Endothelial cell of umbilical vein (primary cell): ENCODE results near the gene VEGFA. TPM values are rescaled to one million over a fixed set of nuclear protein-coding genes. Genes with fewer than 3 reads are reported as not detected.

Source experiments
- BruUV-seq: library from RNA; stranded (reverse); fragments of 400-500 nt; replicated peaks from 2 replicates; lab custom pipeline; 2021; lab: Mats Ljungman, UMichigan
- CTCF ChIA-PET: fragments of 300-600, 350-600 bp; sonication (Branson Sonifier 250); formaldehyde crosslinking; loops from one replicate; lab custom pipeline; 2021; ENCODE audit warnings: antibody characterized with exemption, inconsistent platforms; lab: Charles Lee
- POLR2A ChIA-PET: fragments of 300-600, 350-600 bp; sonication (Branson Sonifier 250); formaldehyde crosslinking; loops from one replicate; lab custom pipeline; 2021; ENCODE audit warnings: antibody characterized with exemption, inconsistent platforms; lab: Charles Lee
- DNase-seq: peaks from one replicate; pipeline ENCODE4 v3.0.0-alpha.2; 2011; ENCODE audit warnings: low read depth, low spot score
- FAIRE-seq: peaks from 2 replicates; lab custom pipeline; 2011; peaks lifted over from hg19 to GRCh38; lab: Jason Lieb, UNC
- H2AFZ ChIP-seq: 2 replicates; pipeline ENCODE4 v1.6.0; 2012; ENCODE audit warnings: low read depth, low read length, control low read depth, inconsistent platforms
- H3K27ac ChIP-seq: 2 replicates; pipeline ENCODE4 v1.5.1; 2011; ENCODE audit warnings: low read depth, mild to moderate bottlenecking, control low read depth, low read length, moderate library complexity; ENCODE audit not compliant: insufficient read depth
- H3K27me3 ChIP-seq, 2 experiments: 2 replicates each; pipeline versions ENCODE4 v1.6.0 to v1.6.1; 2011; ENCODE audit warnings: low read length in 2 of 2, mixed read lengths in 1 of 2; ENCODE audit not compliant: control insufficient read depth in 2 of 2, insufficient read depth in 2 of 2
- H3K36me3 ChIP-seq, 2 experiments: 2 replicates in 1 of 2; 3 replicates in 1 of 2; pipeline ENCODE4 v1.5.1; 2011; ENCODE audit warnings: low read length in 2 of 2, mild to moderate bottlenecking in 1 of 2, moderate library complexity in 1 of 2; ENCODE audit not compliant: control insufficient read depth in 2 of 2, insufficient read depth in 2 of 2; ENCODE audit errors: extremely low read depth in 1 of 2
- H3K4me1 ChIP-seq: 3 replicates; pipeline ENCODE4 v1.5.1; 2011; ENCODE audit warnings: mild to moderate bottlenecking, low read length; ENCODE audit not compliant: control insufficient read depth, insufficient read depth; ENCODE audit errors: extremely low read depth
- H3K4me2 ChIP-seq: 2 replicates; pipeline ENCODE4 v1.6.1; 2011; ENCODE audit warnings: low read length, control low read depth, mixed read lengths; ENCODE audit not compliant: insufficient read depth
- H3K4me3 ChIP-seq, 3 experiments: fragments of 200-600 bp in 1 of 3; sonication (generic), shearing (Covaris generic) in 1 of 3; replicated peaks in 1 of 3; 2 replicates each; pipeline ENCODE4 v1.5.1; 2011 to 2016; ENCODE audit warnings: control low read depth in 3 of 3, low read length in 3 of 3, mild to moderate bottlenecking in 2 of 3, inconsistent platforms in 1 of 3, low read depth in 1 of 3, moderate library complexity in 1 of 3; ENCODE audit not compliant: insufficient read depth in 1 of 3
- H3K79me2 ChIP-seq: 2 replicates; pipeline ENCODE4 v1.6.0; 2012; ENCODE audit warnings: low read length, inconsistent platforms; ENCODE audit not compliant: control insufficient read depth, insufficient read depth
- H3K9ac ChIP-seq: replicated peaks from 2 replicates; pipeline ENCODE3; 2011; ENCODE audit warnings: low read length, control low read depth; ENCODE audit not compliant: insufficient read depth; ENCODE audit errors: extremely low read depth
- H3K9me1 ChIP-seq: replicated peaks from 3 replicates; pipeline ENCODE4 v1.6.0; 2011; ENCODE audit warnings: mild to moderate bottlenecking, low read length; ENCODE audit not compliant: control insufficient read depth, insufficient read depth; ENCODE audit errors: extremely low read depth
- H3K9me3 ChIP-seq: replicated peaks from 2 replicates; pipeline ENCODE4 v1.5.1; 2012; ENCODE audit warnings: low read length, inconsistent platforms; ENCODE audit not compliant: control insufficient read depth, insufficient read depth
- H4K20me1 ChIP-seq: replicated peaks from 2 replicates; pipeline ENCODE3; 2011; ENCODE audit warnings: mild to moderate bottlenecking, low read length; ENCODE audit not compliant: control insufficient read depth, insufficient read depth; ENCODE audit errors: extremely low read depth
- CTCF ChIP-seq, 2 donors: IDR thresholded peaks; 1 replicate in 1 of 2; 2 replicates in 1 of 2; pipeline ENCODE4 v1.5.1; 2011; ENCODE audit warnings: low read length in 2 of 2, mild to moderate bottlenecking in 2 of 2, moderate library complexity in 2 of 2, control low read depth in 1 of 2, inconsistent platforms in 1 of 2, low read depth in 1 of 2; ENCODE audit not compliant: insufficient read depth in 1 of 2; ENCODE audit errors: extremely low read depth in 1 of 2
- EZH2 ChIP-seq: IDR thresholded peaks from 2 replicates; pipeline ENCODE4 v1.6.1; 2012; ENCODE audit warnings: borderline replicate concordance, low read depth, mild to moderate bottlenecking, moderate library complexity, low read length, inconsistent platforms; ENCODE audit not compliant: severe bottlenecking
- FOS ChIP-seq: IDR thresholded peaks from 2 replicates; pipeline ENCODE4 v1.6.1; 2011; ENCODE audit warnings: mild to moderate bottlenecking, low read length, moderate library complexity, borderline replicate concordance; ENCODE audit not compliant: insufficient read depth
- GATA2 ChIP-seq: IDR thresholded peaks from 2 replicates; pipeline ENCODE4 v1.7.0; 2011; ENCODE audit warnings: low read depth, mild to moderate bottlenecking, moderate library complexity, mixed read lengths, low read length; ENCODE audit not compliant: insufficient read length, insufficient read depth
- JUN ChIP-seq: IDR thresholded peaks from 2 replicates; pipeline ENCODE4 v1.6.1; 2011; ENCODE audit warnings: borderline replicate concordance, low read depth; ENCODE audit not compliant: insufficient read length, insufficient read depth
- MYC ChIP-seq: IDR thresholded peaks from one replicate; pipeline ENCODE4 v1.6.1; 2011; ENCODE audit warnings: mild to moderate bottlenecking, low read depth, low read length
- POLR2A ChIP-seq: IDR thresholded peaks from 2 replicates; pipeline ENCODE4 v1.6.1; 2012; ENCODE audit warnings: low read depth, mild to moderate bottlenecking, control low read depth, low read length
- POLR2AphosphoS5 ChIP-seq: IDR thresholded peaks from 2 replicates; pipeline ENCODE4 v1.6.1; 2012; ENCODE audit warnings: low read depth, mild to moderate bottlenecking, control low read depth, low read length, moderate library complexity; ENCODE audit not compliant: insufficient read depth
- dilution Hi-C: fragments of 300-500 bp; cut with MboI; formaldehyde crosslinking; loops from one replicate; pipeline ENCODE4 v1.15.0; 2019; ENCODE audit warnings: low sequenced_read_pairs; ENCODE audit not compliant: extremely low pct_ligation_motif_present
- intact Hi-C: fragments of 100-400 bp; cut with micrococcal nuclease; formaldehyde crosslinking; loops from one replicate; pipeline ENCODE4 v1.10.0; 2022
- polyA plus RNA-seq, 4 experiments: library from polyadenylated mRNA; depleted of rRNA in 3 of 4; stranded (reverse) in 3 of 4; unstranded in 1 of 4; fragments of >200 nt; gene quantifications; 2 replicates each; pipeline versions ENCODE4 v1.2.1 to v1.2.3, GENCODE V29; 2011 to 2012; ENCODE audit warnings: missing spikeins in 1 of 4
- total RNA-seq: library from RNA; stranded (reverse); gene quantifications from 2 replicates; pipeline ENCODE4 v1.2.3, GENCODE V29; 2021
- TF ChIP-seq, protein P1 (sequence below): IDR thresholded peaks from 2 replicates; pipeline ENCODE4 v1.6.1; 2011; ENCODE audit not compliant: insufficient read depth, insufficient read length

VEGFA gene
- total and polyA plus RNA-seq, 2 donors (not counting 3 experiments of a cell fraction or from before 2014, with no cell fraction given): 18.1 to 19.9 TPM

GRCh38 chr6:43823879-43824702, 54.1 kb downstream of the VEGFA start:
- no peaks in the 10 kb centered on the region for H3K9me1 ChIP-seq
- no peak overlapping the region for H3K4me3 ChIP-seq
- H4K20me1 ChIP-seq: no peaks in the 10 kb centered on the region
- H3K4me2 ChIP-seq: no peak overlapping the region
- intact Hi-C loops (no loop called here), dilution Hi-C loops (no loop called here)
- no TSS peak for BruUV-seq
- peaks cover 2 to 6% of the 10 kb centered on the region in 2 experiments for H3K27me3 ChIP-seq
- TF ChIP-seq POLR2AphosphoS5 (no peak), EZH2 (no peak), FOS (no peak), GATA2 (no peak), CTCF (IDR thresholded peaks at IDR 0.05; ENCODE audit: extremely low read depth in 1 of 2, insufficient read depth in 1 of 2, low read depth in 1 of 2, low read length in 2 of 2) (no peak), POLR2A (no peak), JUN (no peak), MYC (no peak)
- TF ChIP-seq, protein P1, sequence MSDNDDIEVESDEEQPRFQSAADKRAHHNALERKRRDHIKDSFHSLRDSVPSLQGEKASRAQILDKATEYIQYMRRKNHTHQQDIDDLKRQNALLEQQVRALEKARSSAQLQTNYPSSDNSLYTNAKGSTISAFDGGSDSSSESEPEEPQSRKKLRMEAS: no peak
- no peak for DNase-seq
- no peaks in the 10 kb centered on the region for H3K9me3 ChIP-seq
- no peak overlapping the region for H2AFZ ChIP-seq
- H3K4me1 ChIP-seq: no peaks in the 10 kb centered on the region
- H3K27ac ChIP-seq: no peak overlapping the region
- no peak for FAIRE-seq
- H3K9ac ChIP-seq: no peak overlapping the region
- CTCF ChIA-PET: interaction anchor here (0.6 to 1.1 kb wide), 2 partner anchors 18 to 591 kb away, joined by 3 read pairs; no protein-coding TSS in a partner anchor
- H3K79me2 ChIP-seq: no peaks in the 10 kb centered on the region
- no peaks in the 10 kb centered on the region for H3K36me3 ChIP-seq
- POLR2A ChIA-PET: no interaction called here
